H9 (cell line): ENCODE measurements around the gene PTGES3L. TPM values are rescaled to one million over a fixed set of nuclear protein-coding genes. Genes with fewer than 3 reads are reported as not detected.
"Not testable (repeated sequence)": the region's sequence is repeated elsewhere in the genome, so short reads cannot be mapped to it uniquely, and the experiment has no call there.

Source experiments
- DNase-seq: peaks from one replicate; pipeline ENCODE4 v3.0.0-alpha.2; 2017
- H2AFZ ChIP-seq: one replicate; pipeline ENCODE4 v1.6.1; 2013; ENCODE audit warnings: mild to moderate bottlenecking, low read length, control low read depth, moderate library complexity
- H2AK5ac ChIP-seq: 2 replicates; pipeline ENCODE4 v1.6.1; 2013; ENCODE audit warnings: low read length, control low read depth, mixed read lengths; ENCODE audit not compliant: insufficient read length
- H2BK120ac ChIP-seq: one replicate; pipeline ENCODE4 v1.6.1; 2013; ENCODE audit warnings: low read depth, mild to moderate bottlenecking, low read length, control low read depth, inconsistent platforms; ENCODE audit not compliant: poor library complexity, severe bottlenecking
- H2BK12ac ChIP-seq: 2 replicates; pipeline ENCODE4 v1.6.1; 2013; ENCODE audit warnings: low read length, control low read depth, mixed read lengths, low read depth; ENCODE audit not compliant: insufficient read length
- H2BK15ac ChIP-seq: 2 replicates; pipeline ENCODE4 v1.6.1; 2013; ENCODE audit warnings: low read depth, low read length, control low read depth
- H2BK20ac ChIP-seq: one replicate; pipeline ENCODE4 v1.6.1; 2013; ENCODE audit warnings: low read depth, mild to moderate bottlenecking, low read length, control low read depth, inconsistent platforms; ENCODE audit not compliant: poor library complexity, severe bottlenecking
- H2BK5ac ChIP-seq: 2 replicates; pipeline ENCODE4 v1.6.1; 2013; ENCODE audit warnings: low read length, control low read depth, mixed read lengths; ENCODE audit not compliant: insufficient read length
- H3K14ac ChIP-seq: 2 replicates; pipeline ENCODE4 v1.6.1; 2013; ENCODE audit warnings: low read length, control low read depth; ENCODE audit not compliant: insufficient read depth
- H3K18ac ChIP-seq: 2 replicates; pipeline ENCODE4 v1.6.1; 2013; ENCODE audit warnings: low read depth, mild to moderate bottlenecking, mixed read lengths, low read length, control low read depth; ENCODE audit not compliant: insufficient read length
- H3K23ac ChIP-seq: 2 replicates; pipeline ENCODE4 v1.6.1; 2013; ENCODE audit warnings: low read length, control low read depth, mixed read lengths, low read depth; ENCODE audit not compliant: insufficient read length
- H3K23me2 ChIP-seq: 2 replicates; pipeline ENCODE4 v1.6.1; 2013; ENCODE audit warnings: low read depth, mild to moderate bottlenecking, mixed read lengths, low read length, control low read depth; ENCODE audit not compliant: insufficient read length, poor library complexity, severe bottlenecking
- H3K27ac ChIP-seq: 2 replicates; pipeline ENCODE4 v1.5.1; 2013; ENCODE audit warnings: low read length, control low read depth, mixed read lengths, low read depth; ENCODE audit not compliant: insufficient read length
- H3K27me3 ChIP-seq: 2 replicates; pipeline ENCODE4 v1.6.1; 2013; ENCODE audit warnings: low read length, control low read depth, inconsistent platforms; ENCODE audit not compliant: insufficient read depth
- H3K4ac ChIP-seq: 2 replicates; pipeline ENCODE4 v1.6.1; 2013; ENCODE audit warnings: low read depth, mild to moderate bottlenecking, control low read depth, inconsistent platforms, low read length, moderate library complexity
- H3K4me1 ChIP-seq: 2 replicates; pipeline ENCODE4 v1.6.1; 2013; ENCODE audit warnings: low read length, control low read depth, inconsistent platforms; ENCODE audit not compliant: insufficient read depth
- H3K4me2 ChIP-seq: 2 replicates; pipeline ENCODE4 v1.6.1; 2013; ENCODE audit warnings: low read length, control low read depth, mixed read lengths; ENCODE audit not compliant: insufficient read length, insufficient read depth
- H3K56ac ChIP-seq: 2 replicates; pipeline ENCODE4 v1.6.1; 2013; ENCODE audit warnings: low read depth, mild to moderate bottlenecking, mixed read lengths, low read length, control low read depth; ENCODE audit not compliant: insufficient read length
- H3K79me1 ChIP-seq: 2 replicates; pipeline ENCODE4 v1.6.1; 2013; ENCODE audit warnings: low read depth, mild to moderate bottlenecking, moderate library complexity, low read length, control low read depth, inconsistent platforms; ENCODE audit not compliant: insufficient read depth, poor library complexity, severe bottlenecking
- H3K79me2 ChIP-seq: 2 replicates; pipeline ENCODE4 v1.6.1; 2013; ENCODE audit warnings: low read length, control low read depth, inconsistent platforms; ENCODE audit not compliant: insufficient read depth
- H3K9ac ChIP-seq: 2 replicates; pipeline ENCODE4 v1.6.1; 2013; ENCODE audit warnings: low read length, control low read depth, mixed read lengths; ENCODE audit not compliant: insufficient read length; ENCODE audit errors: extremely low read depth
- H3K9me3 ChIP-seq: one replicate; pipeline ENCODE4 v1.6.1; 2013; ENCODE audit warnings: low read depth, low read length, inconsistent platforms; ENCODE audit not compliant: control insufficient read depth
- H3T11ph ChIP-seq: one replicate; pipeline ENCODE4 v1.6.1; 2013; ENCODE audit warnings: mild to moderate bottlenecking, low read length, control low read depth, inconsistent platforms
- H4K20me1 ChIP-seq: one replicate; pipeline ENCODE4 v1.6.1; 2013; ENCODE audit not compliant: control insufficient read depth, insufficient read length, insufficient read depth
- H4K5ac ChIP-seq: 2 replicates; pipeline ENCODE4 v1.6.1; 2013; ENCODE audit warnings: low read depth, mild to moderate bottlenecking, mixed read lengths, low read length, control low read depth; ENCODE audit not compliant: insufficient read length
- H4K8ac ChIP-seq: replicated peaks from 2 replicates; pipeline ENCODE4 v1.6.1; 2013; ENCODE audit warnings: low read length, control low read depth, mixed read lengths, low read depth; ENCODE audit not compliant: insufficient read length
- H4K91ac ChIP-seq: 2 replicates; pipeline ENCODE4 v1.6.1; 2013; ENCODE audit warnings: low read depth, mild to moderate bottlenecking, moderate library complexity, mixed read lengths, low read length, control low read depth; ENCODE audit not compliant: insufficient read length
- H3K27ac Mint-ChIP-seq, 3 experiments: 2 replicates in 2 of 3; 3 replicates in 1 of 3; pipeline ENCODE4 v1.8.0; 2020 to 2021; ENCODE audit warnings: mixed read lengths in 3 of 3, mild to moderate bottlenecking in 1 of 3, moderate library complexity in 1 of 3
- H3K27me3 Mint-ChIP-seq: 2 replicates; pipeline ENCODE4 v1.8.0; 2021; ENCODE audit warnings: low read depth, mild to moderate bottlenecking, moderate library complexity, mixed read lengths
- H3K36me3 Mint-ChIP-seq, 3 experiments: 2 replicates in 2 of 3; 3 replicates in 1 of 3; pipeline ENCODE4 v1.8.0; 2020 to 2021; ENCODE audit warnings: low read depth in 3 of 3, mixed read lengths in 3 of 3; ENCODE audit not compliant: insufficient read depth in 1 of 3
- H3K4me1 Mint-ChIP-seq, 2 experiments: 2 replicates each; pipeline ENCODE4 v1.8.0; 2020; ENCODE audit warnings: mixed read lengths in 2 of 2
- H3K4me3 Mint-ChIP-seq, 2 experiments: 2 replicates in 1 of 2; 3 replicates in 1 of 2; pipeline ENCODE4 v1.8.0; 2020 to 2021; ENCODE audit warnings: mild to moderate bottlenecking in 2 of 2, mixed read lengths in 2 of 2, moderate library complexity in 1 of 2
- H3K9me3 Mint-ChIP-seq, 2 experiments: 2 replicates in 1 of 2; 3 replicates in 1 of 2; pipeline ENCODE4 v1.8.0; 2020; ENCODE audit warnings: mild to moderate bottlenecking in 2 of 2, mixed read lengths in 2 of 2, moderate library complexity in 1 of 2
- WGBS: extraction: QIAGEN DNeasy Blood & Tissue Kit; methylation state at CpG from one replicate; pipeline ENCODE4 v1.1.7; 2013; ENCODE audit warnings: missing lambda C conversion rate, low lambda C conversion rate, mixed read lengths; ENCODE audit not compliant: insufficient read length; ENCODE audit errors: extremely low coverage; 5-methylcytosine and 5-hydroxymethylcytosine counted together
- total RNA-seq: library from RNA; stranded (reverse); gene quantifications from 2 replicates; pipeline ENCODE4 v1.2.1, GENCODE V29; 2021
- TF ChIP-seq, protein P1 (sequence below): fragments of 200-600 bp; sonication (generic); conservative IDR thresholded peaks from 3 replicates; pipeline ENCODE4 v1.8.0; 2021; ENCODE audit warnings: antibody characterized with exemption, mild to moderate bottlenecking

The PTGES3L gene
- total RNA-seq, 1 experiment from 2014 or later: 4.2 TPM

DNA sequence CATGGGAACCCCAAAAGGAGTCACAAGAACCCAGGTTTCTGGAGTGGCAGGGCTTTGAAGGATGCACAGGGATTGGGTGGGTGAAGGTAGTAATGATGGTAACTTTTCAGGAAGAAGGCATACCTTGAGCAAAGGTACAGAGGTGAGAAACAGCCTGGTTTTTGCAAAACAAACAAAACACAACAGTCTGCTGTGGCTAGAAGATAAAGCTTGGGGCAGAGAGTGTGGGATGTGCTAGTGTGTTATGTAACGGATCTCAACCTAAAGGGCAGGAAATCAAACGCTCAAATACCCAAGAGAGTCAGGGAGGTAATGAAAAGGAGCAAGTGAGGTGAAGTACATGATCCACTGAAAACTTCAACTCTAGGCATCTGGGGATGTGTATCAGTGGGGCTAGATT, 4.6 kb downstream of the PTGES3L start:
- H4K5ac ChIP-seq: no peak overlapping the region
- H4K8ac ChIP-seq: no peak overlapping the region
- H3K27me3 Mint-ChIP-seq: no peaks in the 10 kb centered on the region
- H2BK12ac ChIP-seq: no peak overlapping the region
- H3K27me3 ChIP-seq: no peaks in the 10 kb centered on the region
- no peak overlapping the region for H3K4me2 ChIP-seq
- peaks cover 0 to 6% (median 3%) of the 10 kb centered on the region in 3 experiments; a peak in 3 of 7 replicates for H3K36me3 Mint-ChIP-seq
- H2AK5ac ChIP-seq: no peak overlapping the region
- no peak overlapping the region for H4K91ac ChIP-seq
- H3K14ac ChIP-seq: no peak overlapping the region
- H3K9me3 ChIP-seq: no peaks in the 10 kb centered on the region
- H3K79me2 ChIP-seq: no peaks in the 10 kb centered on the region
- H3K23ac ChIP-seq: no peak overlapping the region
- H2AFZ ChIP-seq: no peak overlapping the region
- TF ChIP-seq, protein P1, sequence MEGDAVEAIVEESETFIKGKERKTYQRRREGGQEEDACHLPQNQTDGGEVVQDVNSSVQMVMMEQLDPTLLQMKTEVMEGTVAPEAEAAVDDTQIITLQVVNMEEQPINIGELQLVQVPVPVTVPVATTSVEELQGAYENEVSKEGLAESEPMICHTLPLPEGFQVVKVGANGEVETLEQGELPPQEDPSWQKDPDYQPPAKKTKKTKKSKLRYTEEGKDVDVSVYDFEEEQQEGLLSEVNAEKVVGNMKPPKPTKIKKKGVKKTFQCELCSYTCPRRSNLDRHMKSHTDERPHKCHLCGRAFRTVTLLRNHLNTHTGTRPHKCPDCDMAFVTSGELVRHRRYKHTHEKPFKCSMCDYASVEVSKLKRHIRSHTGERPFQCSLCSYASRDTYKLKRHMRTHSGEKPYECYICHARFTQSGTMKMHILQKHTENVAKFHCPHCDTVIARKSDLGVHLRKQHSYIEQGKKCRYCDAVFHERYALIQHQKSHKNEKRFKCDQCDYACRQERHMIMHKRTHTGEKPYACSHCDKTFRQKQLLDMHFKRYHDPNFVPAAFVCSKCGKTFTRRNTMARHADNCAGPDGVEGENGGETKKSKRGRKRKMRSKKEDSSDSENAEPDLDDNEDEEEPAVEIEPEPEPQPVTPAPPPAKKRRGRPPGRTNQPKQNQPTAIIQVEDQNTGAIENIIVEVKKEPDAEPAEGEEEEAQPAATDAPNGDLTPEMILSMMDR: no peak
- DNase-seq: no peak
- H3K18ac ChIP-seq: no peak overlapping the region
- H2BK15ac ChIP-seq: no peak overlapping the region
- peak overlapping the region in 2 of 3 experiments; percentile 20 to 22; a peak in 2 of 7 replicates for H3K27ac Mint-ChIP-seq
- no peak overlapping the region for H3K56ac ChIP-seq
- no peaks in the 10 kb centered on the region for H3K79me1 ChIP-seq
- H2BK20ac ChIP-seq: no peak overlapping the region
- H3K9ac ChIP-seq: no peak overlapping the region
- H3K4me1 Mint-ChIP-seq: peaks cover 9 to 12% of the 10 kb centered on the region in 2 experiments
- no peaks in the 10 kb centered on the region for H3K4me1 ChIP-seq
- no CpG with 5 or more reads among the region's 2 CpGs for WGBS
- H2BK120ac ChIP-seq: no peak overlapping the region
- H3T11ph ChIP-seq: no peak overlapping the region
- peaks cover 6% of the 10 kb centered on the region for H3K23me2 ChIP-seq
- H3K9me3 Mint-ChIP-seq: no peaks in the 10 kb centered on the region; a peak in 1 of 5 replicates
- H3K4ac ChIP-seq: no peak overlapping the region
- H2BK5ac ChIP-seq: no peak overlapping the region
- H3K4me3 Mint-ChIP-seq: no peak overlapping the region
- no peaks in the 10 kb centered on the region for H4K20me1 ChIP-seq
- no peak overlapping the region for H3K27ac ChIP-seq

DNA sequence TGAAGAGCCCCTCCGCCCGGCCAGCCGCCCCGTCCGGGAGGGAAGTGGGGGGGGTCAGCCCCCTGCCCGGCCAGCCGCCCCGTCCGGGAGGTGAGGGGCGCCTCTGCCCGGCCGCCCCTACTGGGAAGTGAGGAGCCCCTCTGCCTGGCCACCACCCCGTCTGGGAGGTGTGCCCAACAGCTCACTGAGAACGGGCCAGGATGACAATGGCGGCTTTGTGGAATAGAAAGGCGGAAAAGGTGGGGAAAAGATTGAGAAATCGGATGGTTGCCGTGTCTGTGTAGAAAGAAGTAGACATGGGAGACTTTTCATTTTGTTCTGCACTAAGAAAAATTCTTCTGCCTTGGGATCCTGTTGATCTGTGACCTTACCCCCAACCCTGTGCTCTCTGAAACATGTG, 6.6 kb downstream of the PTGES3L start:
- H3K4ac ChIP-seq, H3K27me3 ChIP-seq, DNase-seq, H3K27ac ChIP-seq, H2AFZ ChIP-seq, H3K4me3 Mint-ChIP-seq, H2AK5ac ChIP-seq, H3K4me1 ChIP-seq, H3K23ac ChIP-seq, H3K9me3 Mint-ChIP-seq, H3K79me2 ChIP-seq, H3K4me2 ChIP-seq, H3K9ac ChIP-seq, H3K9me3 ChIP-seq, H4K91ac ChIP-seq, H3T11ph ChIP-seq, H3K4me1 Mint-ChIP-seq, H2BK5ac ChIP-seq, H3K79me1 ChIP-seq, H3K18ac ChIP-seq, H2BK12ac ChIP-seq, H4K8ac ChIP-seq, H4K5ac ChIP-seq, H3K27me3 Mint-ChIP-seq, H2BK120ac ChIP-seq, H3K56ac ChIP-seq, H3K36me3 Mint-ChIP-seq, H3K27ac Mint-ChIP-seq, H4K20me1 ChIP-seq, H2BK20ac ChIP-seq, H3K14ac ChIP-seq, H3K23me2 ChIP-seq, H2BK15ac ChIP-seq: not testable (repeated sequence)
- no CpG with 5 or more reads among the region's 18 CpGs for WGBS
